Inflammatory macrophage treated with lipopolysaccharide for 4 hours (primary cell): Measurements from ENCODE around the gene PCBP3.
"Not testable (repeated sequence)": the region's sequence is repeated elsewhere in the genome, so short reads cannot be mapped to it uniquely, and the experiment has no call there.

Experiments
- DNase-seq: peaks from one replicate; pipeline ENCODE4 v3.0.0-alpha.2; 2020

The PCBP3 gene

GRCh38 chr21:45975667-45976409 is 332.3 kb downstream of the PCBP3 start:
- DNase-seq = not testable (repeated sequence)

DNA sequence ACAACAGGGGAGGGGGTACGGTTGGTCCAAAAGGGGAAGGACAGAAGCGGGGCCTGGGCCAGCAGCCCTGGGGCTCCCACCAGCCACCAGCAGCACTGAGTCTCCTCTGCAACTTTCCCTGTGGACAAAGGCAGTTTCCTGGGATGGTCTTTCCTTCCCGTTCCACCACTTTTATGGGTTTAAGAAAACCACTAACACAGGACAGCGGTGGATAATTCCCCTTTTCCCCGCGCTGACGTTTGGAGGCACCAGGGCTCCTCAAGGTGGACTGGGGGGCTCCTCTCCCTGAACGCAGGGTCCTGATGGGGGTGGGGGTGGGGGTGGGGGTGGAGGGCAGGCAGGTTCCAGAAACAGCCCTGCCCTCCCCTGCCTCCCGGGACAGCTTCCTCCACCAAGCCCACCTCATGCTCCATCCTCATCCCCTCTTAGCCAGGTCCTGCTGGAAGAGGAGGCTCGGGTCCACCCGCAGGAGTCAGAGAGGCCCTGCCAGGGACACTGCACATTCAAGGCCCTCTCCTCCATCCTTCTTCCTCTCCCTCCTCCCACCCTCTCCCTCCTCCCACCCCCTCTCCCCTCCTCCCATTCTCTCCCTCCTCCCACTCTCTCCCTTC is 333.3 kb downstream of the PCBP3 start:
- no peak for DNase-seq

GRCh38 chr21:45977396-45977795 is 333.9 kb downstream of the PCBP3 start:
- no peak for DNase-seq

- DNase-seq = no peak
Measured at GRCh38 chr21:45979141-45979631, 335.7 kb downstream of the PCBP3 start.

- DNase-seq = no peak
Measured at GRCh38 chr21:45979651-45980050, 336.1 kb downstream of the PCBP3 start.

- DNase-seq = no peak
Measured at GRCh38 chr21:45980271-45980670, 336.7 kb downstream of the PCBP3 start.

DNA sequence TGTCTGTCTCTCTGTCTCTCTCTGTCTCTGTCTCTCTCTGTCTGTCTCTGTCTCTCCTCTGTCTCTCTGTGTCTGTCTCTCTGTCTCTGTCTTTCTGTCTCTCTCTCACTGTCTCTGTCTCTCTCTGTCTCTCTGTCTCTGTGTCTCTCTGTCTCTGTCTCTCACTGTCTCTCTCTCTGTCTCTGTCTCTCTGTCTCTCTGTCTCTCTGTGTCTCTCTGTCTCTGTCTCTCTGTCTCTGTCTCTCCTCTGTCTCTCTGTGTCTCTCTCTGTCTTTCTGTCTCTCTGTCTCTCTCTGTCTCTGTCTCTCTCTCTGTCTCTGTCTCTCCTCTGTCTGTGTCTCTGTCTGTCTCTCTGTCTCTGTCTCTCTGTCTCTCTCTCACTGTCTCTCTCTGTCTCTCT is 337.2 kb downstream of the PCBP3 start:
- DNase-seq = no peak

GRCh38 chr21:45981151-45982091 is 337.9 kb downstream of the PCBP3 start, which contains the start of gene COL6A1:
COL6A1 (plus strand) TSS chr21:45981770; CDS start chr21:45981851, 81 bp downstream.
- DNase-seq = peak; percentile 51

DNA sequence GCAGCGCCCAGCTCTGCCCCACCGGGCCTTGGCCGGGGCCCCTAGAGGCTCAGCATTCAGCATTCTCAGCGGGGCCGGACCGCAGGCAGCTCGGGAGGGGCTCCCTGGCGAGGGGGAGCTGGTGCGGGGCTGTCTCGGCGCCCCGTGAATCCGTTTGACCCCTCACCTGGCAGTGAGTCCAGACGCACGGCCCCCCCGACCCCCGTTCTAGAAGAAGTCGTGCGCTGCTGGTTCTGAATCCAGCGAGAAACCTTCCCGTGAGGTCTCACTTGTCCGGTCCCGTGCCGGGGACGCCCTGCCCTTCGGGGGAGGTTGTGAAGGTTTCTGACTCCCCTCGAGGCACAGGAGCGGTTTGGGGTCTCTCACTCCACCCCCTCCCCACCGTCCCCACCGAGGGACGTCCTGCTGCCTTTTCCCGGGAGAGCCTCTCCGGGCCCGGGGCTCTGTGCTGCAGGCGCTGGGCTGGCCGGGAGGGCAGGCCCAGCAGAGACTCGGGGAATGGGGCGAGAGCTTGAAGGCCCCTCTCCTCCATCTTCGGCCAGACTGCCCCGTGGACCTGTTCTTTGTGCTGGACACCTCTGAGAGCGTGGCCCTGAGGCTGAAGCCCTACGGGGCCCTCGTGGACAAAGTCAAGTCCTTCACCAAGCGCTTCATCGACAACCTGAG is 338.7 kb downstream of the PCBP3 start:
- DNase-seq = no peak

- no peak for DNase-seq
Measured at GRCh38 chr21:45982758-45983648, 339.5 kb downstream of the PCBP3 start.

DNA sequence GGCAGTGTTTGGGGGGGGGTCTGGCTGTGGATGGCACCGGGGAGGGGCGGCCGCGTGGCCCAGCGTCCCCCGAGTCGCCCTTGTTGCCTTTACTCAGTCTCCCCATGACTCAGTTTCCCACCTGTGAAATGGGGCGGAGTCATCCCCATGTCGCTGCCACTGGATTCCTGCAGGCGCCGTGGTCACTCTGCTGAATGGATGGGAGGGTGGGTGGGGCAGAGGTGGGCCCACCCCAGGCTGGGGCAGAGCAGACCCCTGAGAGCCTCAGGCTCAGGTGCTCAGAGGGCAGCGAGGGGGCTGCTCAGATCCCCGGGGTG is 340.1 kb downstream of the PCBP3 start:
- no peak for DNase-seq

GRCh38 chr21:45983981-45984551 is 340.5 kb downstream of the PCBP3 start:
- DNase-seq = no peak

DNA sequence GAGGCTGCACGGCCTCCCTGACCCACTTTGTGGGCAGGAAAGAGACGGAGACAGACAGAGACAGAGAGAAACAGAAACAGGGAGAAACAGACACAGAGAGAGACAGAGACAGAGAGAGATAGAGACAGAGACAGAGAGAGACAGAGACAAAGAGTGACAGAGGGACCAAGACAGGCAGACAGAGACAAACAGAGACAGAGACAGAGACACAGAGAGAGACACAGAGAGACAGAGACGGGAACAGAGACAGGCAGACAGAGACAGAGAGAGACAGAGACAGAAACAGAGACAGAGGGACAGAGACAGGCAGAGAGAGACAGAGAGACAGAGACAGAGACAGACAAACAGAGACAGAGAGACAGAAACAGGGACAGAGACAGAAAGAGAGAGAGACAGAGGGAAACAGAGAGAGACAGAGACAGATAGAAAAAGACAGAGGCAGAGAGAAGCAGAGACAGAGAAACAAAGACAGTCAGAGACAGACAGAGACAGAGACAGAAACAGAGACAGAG is 341.1 kb downstream of the PCBP3 start:
- no peak for DNase-seq

- no peak for DNase-seq
Measured at GRCh38 chr21:45985471-45986315, 342.2 kb downstream of the PCBP3 start.

DNA sequence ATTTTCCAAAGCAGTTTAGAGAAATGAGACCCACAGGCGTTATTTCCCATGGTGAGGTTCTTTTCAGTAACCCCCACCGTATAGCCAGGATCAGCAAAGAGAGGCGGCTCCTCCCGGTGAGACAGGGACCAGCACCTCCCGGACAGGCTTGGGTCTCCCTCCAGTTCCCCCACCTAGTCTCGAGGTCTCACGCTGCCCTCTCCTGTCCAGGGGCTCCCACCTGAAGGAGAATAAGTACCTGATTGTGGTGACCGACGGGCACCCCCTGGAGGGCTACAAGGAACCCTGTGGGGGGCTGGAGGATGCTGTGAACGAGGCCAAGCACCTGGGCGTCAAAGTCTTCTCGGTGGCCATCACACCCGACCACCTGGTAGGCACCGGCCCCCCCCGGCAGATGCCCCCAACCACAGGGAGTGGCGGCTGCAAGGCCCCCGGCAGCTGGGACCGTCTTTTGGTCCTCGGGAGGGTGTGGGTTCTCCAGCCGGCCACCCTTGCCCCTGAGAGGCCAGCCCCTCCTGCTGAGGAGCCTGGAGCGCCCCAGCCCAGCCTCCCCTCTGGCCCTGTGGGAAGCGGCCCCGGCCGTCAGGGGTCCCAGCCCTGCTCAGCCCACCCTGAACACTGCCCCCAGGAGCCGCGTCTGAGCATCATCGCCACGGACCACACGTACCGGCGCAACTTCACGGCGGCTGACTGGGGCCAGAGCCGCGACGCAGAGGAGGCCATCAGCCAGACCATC is 343.0 kb downstream of the PCBP3 start:
- DNase-seq = no peak

DNA sequence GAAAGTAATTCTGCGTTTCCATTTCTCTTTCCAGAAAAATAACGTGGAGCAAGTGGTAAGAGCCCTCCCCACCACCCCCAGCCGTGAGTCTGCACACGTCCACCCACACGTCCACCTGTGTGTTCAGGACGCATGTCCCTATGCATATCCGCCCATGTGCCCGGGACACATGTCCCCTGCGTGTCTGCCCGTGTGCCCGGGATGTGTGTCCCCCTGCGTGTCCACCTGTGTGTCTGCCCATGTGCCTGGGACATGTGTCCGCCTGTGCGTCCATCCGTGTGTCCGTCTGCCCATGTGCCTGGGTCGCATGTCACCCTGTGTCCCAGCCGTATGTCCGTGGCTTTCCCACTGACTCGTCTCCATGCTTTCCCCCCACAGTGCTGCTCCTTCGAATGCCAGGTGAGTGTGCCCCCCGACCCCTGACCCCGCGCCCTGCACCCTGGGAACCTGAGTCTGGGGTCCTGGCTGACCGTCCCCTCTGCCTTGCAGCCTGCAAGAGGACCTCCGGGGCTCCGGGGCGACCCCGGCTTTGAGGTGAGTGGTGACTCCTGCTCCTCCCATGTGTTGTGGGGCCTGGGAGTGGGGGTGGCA is 343.7 kb downstream of the PCBP3 start:
- DNase-seq = no peak

DNA sequence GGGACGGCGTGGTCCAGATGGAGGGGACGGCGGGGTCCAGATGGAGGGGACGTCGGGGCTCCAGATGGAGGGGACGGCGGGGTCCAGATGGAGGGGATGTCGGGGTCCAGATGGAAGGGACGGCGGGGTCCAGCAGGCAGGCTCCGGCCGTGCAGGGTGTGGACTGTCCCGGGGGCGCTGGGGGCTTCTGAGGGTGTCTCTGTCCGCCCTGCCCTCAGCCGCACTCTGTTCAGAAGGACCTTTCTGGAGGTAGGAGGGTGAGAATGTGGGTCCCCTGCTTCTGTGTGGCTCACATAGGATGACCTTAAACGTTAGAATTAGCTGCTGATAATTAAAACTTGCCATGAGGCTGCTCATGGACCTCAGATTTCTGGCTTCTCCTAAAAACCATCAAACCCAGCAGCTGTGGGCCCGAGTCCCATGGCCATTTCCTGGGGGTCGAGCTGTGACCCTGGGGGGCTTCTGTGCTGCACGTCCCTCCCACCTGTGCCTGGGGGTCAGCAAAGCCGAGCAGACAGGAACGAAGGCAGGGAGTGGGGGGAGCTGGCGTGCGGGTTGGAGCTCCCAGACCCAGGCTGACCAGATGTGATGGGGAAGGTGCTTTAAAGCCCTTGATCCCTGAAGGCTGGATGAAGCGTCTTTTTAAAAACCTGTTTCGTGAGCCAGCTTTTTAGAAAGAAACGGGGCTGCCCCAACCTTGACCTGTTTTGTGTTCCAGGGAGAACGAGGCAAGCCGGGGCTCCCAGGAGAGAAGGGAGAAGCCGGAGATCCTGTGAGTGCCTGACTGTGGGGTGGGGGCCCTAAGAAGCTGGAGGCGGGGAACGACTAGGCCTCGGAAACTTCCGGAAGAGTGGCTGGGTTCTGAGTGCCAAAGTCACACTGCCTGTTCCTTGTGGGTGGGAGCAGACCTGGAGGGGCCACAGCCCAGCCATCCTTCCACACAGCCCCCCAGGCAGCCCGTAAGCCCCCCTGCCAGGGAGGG is 345.1 kb downstream of the PCBP3 start:
- DNase-seq = no peak
